Osteoblast (primary cell): ENCODE results near the gene PRKAG2. TPM values are rescaled to one million over a fixed set of nuclear protein-coding genes. Genes with fewer than 3 reads are reported as not detected.

Source experiments
- DNase-seq: peaks from one replicate; pipeline ENCODE4 v3.0.0; 2011; ENCODE audit warnings: low spot score, mixed read lengths; ENCODE audit not compliant: insufficient read length; ENCODE audit errors: missing footprints
- H2AFZ ChIP-seq: 2 replicates; pipeline ENCODE4 v1.6.0; 2011; ENCODE audit warnings: mild to moderate bottlenecking, low read length
- H3K27ac ChIP-seq: 2 replicates; pipeline ENCODE4 v1.5.1; 2011; ENCODE audit warnings: mild to moderate bottlenecking, low read depth, low read length, moderate library complexity
- H3K27me3 ChIP-seq: 2 replicates; pipeline ENCODE4 v1.6.0; 2012; ENCODE audit warnings: mild to moderate bottlenecking, control low read depth, inconsistent platforms, low read length, moderate library complexity; ENCODE audit not compliant: insufficient read depth
- H3K36me3 ChIP-seq: 2 replicates; pipeline ENCODE4 v1.5.1; 2011; ENCODE audit warnings: mild to moderate bottlenecking, low read length, control low read depth, moderate library complexity; ENCODE audit not compliant: insufficient read depth
- H3K4me1 ChIP-seq: 2 replicates; pipeline ENCODE4 v1.5.1; 2011; ENCODE audit warnings: mild to moderate bottlenecking, low read length, control low read depth, moderate library complexity; ENCODE audit not compliant: insufficient read depth
- H3K4me2 ChIP-seq: 2 replicates; pipeline ENCODE4 v1.6.0; 2011; ENCODE audit warnings: mild to moderate bottlenecking, low read length; ENCODE audit not compliant: insufficient read depth
- H3K4me3 ChIP-seq: fragments of 200-600 bp; sonication (generic); 3 replicates; pipeline ENCODE4 v1.5.1; 2012; ENCODE audit warnings: mild to moderate bottlenecking, low read length, inconsistent platforms; ENCODE audit not compliant: insufficient read depth
- H3K79me2 ChIP-seq: 2 replicates; pipeline ENCODE4 v1.6.0; 2012; ENCODE audit warnings: mild to moderate bottlenecking, low read length, control low read depth, inconsistent platforms; ENCODE audit not compliant: insufficient read depth
- H3K9me3 ChIP-seq: 2 replicates; pipeline ENCODE4 v1.5.1; 2011; ENCODE audit warnings: low read depth, low read length, control low read depth
- H4K20me1 ChIP-seq: 2 replicates; pipeline ENCODE4 v1.6.0; 2012; ENCODE audit warnings: mild to moderate bottlenecking, low read length, control low read depth; ENCODE audit not compliant: insufficient read depth
- total RNA-seq: library from RNA; depleted of rRNA; stranded (reverse); fragments of >200 nt; gene quantifications from 2 replicates; pipeline ENCODE4 v1.2.3, GENCODE V29; 2012
- TF ChIP-seq, protein P1 (sequence below): IDR thresholded peaks from 2 replicates; pipeline ENCODE4 v1.5.1; 2011; ENCODE audit warnings: mild to moderate bottlenecking, low read depth, low read length, moderate library complexity; ENCODE audit errors: extremely low read depth

Gene PRKAG2
- total RNA-seq, 1 donor: 20.6 TPM

DNA sequence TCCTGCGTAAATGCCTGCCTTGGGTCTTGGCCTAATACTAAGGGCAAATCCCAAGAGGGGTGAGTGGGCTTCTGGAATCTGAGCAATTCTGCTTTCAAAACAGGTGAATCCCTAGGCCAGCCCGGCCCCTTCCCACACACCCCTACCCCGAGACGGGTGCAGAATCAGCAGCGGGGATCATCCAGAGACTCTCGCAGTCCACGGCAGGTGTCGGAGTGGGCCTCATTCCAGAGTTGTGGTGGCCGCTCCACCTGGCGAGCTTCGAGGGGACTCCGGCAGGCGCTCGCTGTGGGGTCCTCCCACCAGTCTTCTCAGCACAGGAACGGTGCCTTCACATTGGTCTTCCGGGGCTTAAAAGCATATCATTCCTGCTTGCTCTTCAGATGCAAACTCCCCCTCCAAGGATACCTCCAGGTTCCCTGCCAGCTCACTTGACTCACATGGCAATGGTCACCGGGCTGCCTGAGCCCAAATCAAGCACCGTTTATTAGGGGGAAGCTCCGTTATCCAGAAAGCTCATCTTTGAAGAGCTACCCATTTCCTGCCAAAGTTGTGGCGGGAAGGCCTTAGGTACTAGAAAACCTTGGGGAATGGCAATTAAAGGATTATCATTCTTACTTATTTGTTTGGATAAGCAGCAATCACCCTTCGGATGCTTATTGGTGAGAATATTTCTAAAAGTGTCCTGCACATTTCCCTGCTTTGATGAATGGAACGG lies 67.6 kb downstream of the PRKAG2 start:
- Histone ChIP-seq H3K36me3 (no peaks in the 10 kb centered on the region), H3K79me2 (no peaks in the 10 kb centered on the region), H4K20me1 (no peaks in the 10 kb centered on the region), H3K4me1 (peaks cover 3% of the 10 kb centered on the region), H3K4me2 (no peak overlapping the region), H3K27ac (no peak overlapping the region), H3K9me3 (no peaks in the 10 kb centered on the region), H3K27me3 (peaks cover 33% of the 10 kb centered on the region), H2AFZ (no peak overlapping the region), H3K4me3 (no peak overlapping the region)
- TF ChIP-seq, protein P1, sequence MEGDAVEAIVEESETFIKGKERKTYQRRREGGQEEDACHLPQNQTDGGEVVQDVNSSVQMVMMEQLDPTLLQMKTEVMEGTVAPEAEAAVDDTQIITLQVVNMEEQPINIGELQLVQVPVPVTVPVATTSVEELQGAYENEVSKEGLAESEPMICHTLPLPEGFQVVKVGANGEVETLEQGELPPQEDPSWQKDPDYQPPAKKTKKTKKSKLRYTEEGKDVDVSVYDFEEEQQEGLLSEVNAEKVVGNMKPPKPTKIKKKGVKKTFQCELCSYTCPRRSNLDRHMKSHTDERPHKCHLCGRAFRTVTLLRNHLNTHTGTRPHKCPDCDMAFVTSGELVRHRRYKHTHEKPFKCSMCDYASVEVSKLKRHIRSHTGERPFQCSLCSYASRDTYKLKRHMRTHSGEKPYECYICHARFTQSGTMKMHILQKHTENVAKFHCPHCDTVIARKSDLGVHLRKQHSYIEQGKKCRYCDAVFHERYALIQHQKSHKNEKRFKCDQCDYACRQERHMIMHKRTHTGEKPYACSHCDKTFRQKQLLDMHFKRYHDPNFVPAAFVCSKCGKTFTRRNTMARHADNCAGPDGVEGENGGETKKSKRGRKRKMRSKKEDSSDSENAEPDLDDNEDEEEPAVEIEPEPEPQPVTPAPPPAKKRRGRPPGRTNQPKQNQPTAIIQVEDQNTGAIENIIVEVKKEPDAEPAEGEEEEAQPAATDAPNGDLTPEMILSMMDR: no peak
- no peak for DNase-seq

- TF ChIP-seq, protein P1: no peak
- no peak for DNase-seq
Observed at GRCh38 chr7:151808400-151809145, 68.3 kb downstream of the PRKAG2 start.

DNA sequence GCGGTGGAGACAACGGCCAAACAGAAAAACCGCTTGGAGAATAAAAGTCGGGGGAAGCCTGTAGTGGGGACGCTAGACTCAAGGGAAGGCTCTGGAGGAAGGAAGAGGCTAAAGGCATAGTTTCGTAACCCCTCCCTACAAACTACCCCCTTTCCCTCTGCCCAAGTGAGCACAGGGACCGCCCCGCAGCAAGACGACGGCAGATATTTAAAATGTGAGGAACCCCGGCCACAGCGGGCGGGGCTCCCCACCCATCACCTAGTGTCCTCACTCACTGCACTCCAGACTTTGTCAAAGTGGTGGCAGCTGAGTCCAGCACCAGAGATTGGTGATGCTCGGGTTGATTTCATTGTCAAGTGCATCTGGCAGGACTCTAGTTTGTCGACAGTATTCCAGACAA lies 69.1 kb downstream of the PRKAG2 start:
- Histone ChIP-seq H2AFZ (no peak overlapping the region), H3K79me2 (no peaks in the 10 kb centered on the region), H3K4me2 (no peak overlapping the region), H3K27me3 (peaks cover 25% of the 10 kb centered on the region), H3K36me3 (no peaks in the 10 kb centered on the region), H3K27ac (no peak overlapping the region), H3K4me3 (no peak overlapping the region), H4K20me1 (no peaks in the 10 kb centered on the region), H3K9me3 (no peaks in the 10 kb centered on the region), H3K4me1 (peaks cover 3% of the 10 kb centered on the region)
- TF ChIP-seq, protein P1: no peak
- DNase-seq: no peak

More at GRCh38 chr7:151808400-151809145, 68.3 kb downstream of the PRKAG2 start:
- Histone ChIP-seq H4K20me1 (no peaks in the 10 kb centered on the region), H3K36me3 (no peaks in the 10 kb centered on the region), H3K4me3 (no peak overlapping the region), H3K27ac (no peak overlapping the region), H3K79me2 (no peaks in the 10 kb centered on the region), H3K27me3 (peaks cover 26% of the 10 kb centered on the region), H3K4me2 (no peak overlapping the region), H3K4me1 (peaks cover 3% of the 10 kb centered on the region), H2AFZ (no peak overlapping the region), H3K9me3 (no peaks in the 10 kb centered on the region)
